Naive thymus-derived CD4-positive, alpha-beta T cell (primary cell): ENCODE data around the gene SHISA8. TPM values are rescaled to one million over a fixed set of nuclear protein-coding genes. Genes with fewer than 3 reads are reported as not detected.
"Not testable (repeated sequence)": the region's sequence is repeated elsewhere in the genome, so short reads cannot be mapped to it uniquely, and the experiment has no call there.

Source experiments
- ATAC-seq: fragments of 150-1000 bp; cut with Tn5 transposase; 2 replicates; pipeline ENCODE4 v1.10.0; 2021; ENCODE audit warnings: mild to moderate bottlenecking, moderate library complexity
- CTCF ChIA-PET: fragments of 350-600 bp; sonication (Branson Sonifier 250); formaldehyde crosslinking; loops from one replicate; lab custom pipeline; 2021; ENCODE audit warnings: antibody characterized with exemption; lab: Charles Lee
- POLR2A ChIA-PET: fragments of 350-600 bp; sonication (Branson Sonifier 250); formaldehyde crosslinking; loops from one replicate; lab custom pipeline; 2021; ENCODE audit warnings: antibody characterized with exemption, inconsistent platforms; lab: Charles Lee
- DNase-seq, 9 donors: peaks; one replicate each; pipeline versions ENCODE4 v3.0.0 to v3.0.0-alpha.2; 2020 to 2022; ENCODE audit warnings: mixed read lengths in 1 of 9
- H3K27ac ChIP-seq: one replicate; pipeline ENCODE4 v1.7.0; 2013; ENCODE audit warnings: mild to moderate bottlenecking, low read depth, low read length, moderate library complexity
- H3K27me3 ChIP-seq, 2 donors: one replicate each; pipeline ENCODE4 v1.7.0; 2013; ENCODE audit warnings: low read length in 2 of 2, mild to moderate bottlenecking in 2 of 2, moderate library complexity in 2 of 2; ENCODE audit not compliant: control insufficient read depth in 2 of 2, insufficient read depth in 2 of 2
- H3K36me3 ChIP-seq, 3 experiments: 1 replicate in 2 of 3; 2 replicates in 1 of 3; pipeline ENCODE4 v1.7.0; 2013; ENCODE audit warnings: low read length in 3 of 3, mild to moderate bottlenecking in 3 of 3, moderate library complexity in 1 of 3; ENCODE audit not compliant: insufficient read depth in 3 of 3, control insufficient read depth in 2 of 3
- H3K4me1 ChIP-seq, 2 donors: one replicate each; pipeline ENCODE4 v1.7.0; 2013; ENCODE audit warnings: low read length in 2 of 2, mild to moderate bottlenecking in 2 of 2, moderate library complexity in 1 of 2; ENCODE audit not compliant: control insufficient read depth in 2 of 2, insufficient read depth in 2 of 2
- H3K4me3 ChIP-seq: 2 replicates; pipeline ENCODE4 v1.7.0; 2013; ENCODE audit warnings: mild to moderate bottlenecking, low read length
- H3K9me3 ChIP-seq, 3 experiments: 1 replicate in 2 of 3; 2 replicates in 1 of 3; pipeline ENCODE4 v1.7.0; 2013; ENCODE audit warnings: low read length in 3 of 3; ENCODE audit not compliant: control insufficient read depth in 2 of 3
- H3K27ac Mint-ChIP-seq, 9 donors: one replicate each; pipeline ENCODE4 v1.8.0; 2020 to 2022; ENCODE audit warnings: mixed read lengths in 9 of 9, mild to moderate bottlenecking in 8 of 9, moderate library complexity in 5 of 9, inconsistent platforms in 2 of 9
- H3K27me3 Mint-ChIP-seq, 5 donors: one replicate each; pipeline ENCODE4 v1.8.0; 2021 to 2022; ENCODE audit warnings: mixed read lengths in 5 of 5, mild to moderate bottlenecking in 1 of 5
- H3K36me3 Mint-ChIP-seq, 5 donors: one replicate each; pipeline ENCODE4 v1.8.0; 2020 to 2022; ENCODE audit warnings: mixed read lengths in 5 of 5, mild to moderate bottlenecking in 3 of 5, inconsistent platforms in 1 of 5
- H3K4me1 Mint-ChIP-seq, 7 donors: one replicate each; pipeline ENCODE4 v1.8.0; 2020 to 2022; ENCODE audit warnings: mixed read lengths in 7 of 7, mild to moderate bottlenecking in 3 of 7, inconsistent platforms in 1 of 7
- H3K4me3 Mint-ChIP-seq, 10 donors: one replicate each; pipeline ENCODE4 v1.8.0; 2020 to 2022; ENCODE audit warnings: mild to moderate bottlenecking in 10 of 10, mixed read lengths in 10 of 10, moderate library complexity in 6 of 10, inconsistent platforms in 2 of 10
- H3K9me3 Mint-ChIP-seq, 11 donors: one replicate each; pipeline ENCODE4 v1.8.0; 2020 to 2022; ENCODE audit warnings: mixed read lengths in 11 of 11, mild to moderate bottlenecking in 4 of 11, inconsistent platforms in 1 of 11, moderate library complexity in 1 of 11
- intact Hi-C, 2 donors: fragments of 100-400 bp; cut with micrococcal nuclease; formaldehyde crosslinking; loops; one replicate each; pipeline ENCODE4 v1.15.1; 2023
- polyA plus RNA-seq, 2 donors: library from polyadenylated mRNA; unstranded; fragments of 300-500 nt; fragmentation: Illumina TruSeq; gene quantifications; one replicate each; pipeline ENCODE4 v1.2.3, GENCODE V29; 2021
- total RNA-seq, 6 experiments: library from RNA in 5 of 6; stranded (reverse) in 5 of 6; gene quantifications; 1 replicate in 5 of 6; 2 replicates in 1 of 6; pipeline ENCODE4 v1.2.3 and lab custom pipeline; 2021 to 2026

The SHISA8 gene
- total and polyA plus RNA-seq, 7 experiments from 2014 or later = 0.34 to 0.58 (median 0.54) TPM; not detected in 4

DNA sequence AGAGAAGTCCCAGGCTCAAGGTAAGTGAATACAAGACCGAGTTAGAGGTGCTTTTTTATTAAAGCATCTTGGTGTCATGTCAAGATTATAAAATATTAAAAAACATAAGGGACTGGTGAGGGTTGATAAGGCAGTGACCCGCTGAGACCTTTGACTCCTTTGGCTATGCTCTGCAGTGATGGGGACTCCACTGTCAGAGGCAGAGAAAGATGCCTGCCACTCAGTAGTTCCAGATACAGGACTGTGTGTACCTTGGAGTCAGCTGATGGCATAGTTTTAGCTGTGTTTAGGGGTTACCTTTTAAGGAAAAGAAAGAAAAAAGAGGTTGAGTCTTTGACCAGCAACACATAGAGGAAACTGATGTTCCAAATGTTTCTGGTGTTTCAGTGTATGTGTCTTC is 40.8 kb downstream of the SHISA8 start:
- peaks cover 7 to 59% (median 10%) of the 10 kb centered on the region in 3 experiments for H3K36me3 ChIP-seq
- Mint-ChIP-seq H3K9me3 (peaks cover 0 to 2% (median 0%) of the 10 kb centered on the region in 11 donors), H3K4me1 (peaks cover 0 to 29% (median 19%) of the 10 kb centered on the region in 7 donors), H3K27me3 (no peaks in the 10 kb centered on the region), H3K4me3 (no peak overlapping the region), H3K36me3 (peaks cover 8 to 51% (median 21%) of the 10 kb centered on the region in 5 donors), H3K27ac (peak overlapping the region; percentile 79 to 96 (median 87))
- intact Hi-C loops = loop anchor here in 1 of 2 donors (5.0 kb wide), 1 partner anchor 33 kb away; no protein-coding TSS in a partner anchor
- H3K4me1 ChIP-seq = no peaks in the 10 kb centered on the region
- ChIA-PET POLR2A (interaction anchor here (1.0 to 1.5 kb wide), 3 partner anchors 9 to 51 kb away, joined by 3 to 4 read pairs (median 3); no protein-coding TSS in a partner anchor), CTCF (no interaction called here)
- no peak for DNase-seq
- peak overlapping the region; percentile 54 for H3K27ac ChIP-seq
- no peak for ATAC-seq
- H3K9me3 ChIP-seq = no peaks in the 10 kb centered on the region
- no peaks in the 10 kb centered on the region for H3K27me3 ChIP-seq
- no peak overlapping the region for H3K4me3 ChIP-seq

DNA sequence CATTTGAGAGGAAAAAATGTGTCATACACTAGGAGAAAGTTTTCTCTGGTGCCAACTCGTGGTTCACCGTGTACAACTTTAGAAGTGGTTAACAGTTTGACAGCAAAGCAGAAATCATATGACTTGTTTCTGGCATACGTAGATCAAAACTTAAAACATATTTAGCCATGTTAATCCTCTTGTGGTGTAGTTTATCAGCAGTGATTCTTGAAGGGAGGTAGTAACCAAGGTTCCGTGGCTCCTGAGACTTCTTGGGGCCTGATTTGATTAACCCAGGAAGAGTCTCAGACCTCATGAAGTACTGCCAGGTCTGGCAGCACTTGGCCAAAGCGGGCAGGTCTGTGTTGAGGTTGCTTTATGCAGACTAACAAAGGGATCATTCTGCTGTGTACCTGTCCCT is 41.5 kb downstream of the SHISA8 start:
- peak in 7 of 9 donors; percentile 36 to 69 (median 60) for DNase-seq
- H3K4me3 ChIP-seq = no peak overlapping the region
- ChIA-PET POLR2A (interaction anchor here (1.1 kb wide), 1 partner anchor 11 kb away, joined by 3 read pairs; no protein-coding TSS in a partner anchor), CTCF (no interaction called here)
- H3K36me3 ChIP-seq = peaks cover 7 to 60% (median 13%) of the 10 kb centered on the region in 3 experiments
- ATAC-seq = peak; percentile 86
- peak overlapping the region; percentile 54 for H3K27ac ChIP-seq
- no peaks in the 10 kb centered on the region for H3K27me3 ChIP-seq
- Mint-ChIP-seq H3K9me3 (peaks cover 0 to 2% (median 0%) of the 10 kb centered on the region in 11 donors), H3K27ac (peak overlapping the region; percentile 82 to 96 (median 88)), H3K4me3 (peak overlapping the region in 8 of 10 donors; percentile 10 to 68 (median 38)), H3K27me3 (no peaks in the 10 kb centered on the region), H3K36me3 (peaks cover 5 to 50% (median 16%) of the 10 kb centered on the region in 5 donors), H3K4me1 (peaks cover 0 to 29% (median 18%) of the 10 kb centered on the region in 7 donors)
- intact Hi-C loops = loop anchor here (1.0 to 5.0 kb wide), 3 partner anchors 16 to 34 kb away; no protein-coding TSS in a partner anchor
- H3K9me3 ChIP-seq = no peaks in the 10 kb centered on the region
- H3K4me1 ChIP-seq = no peaks in the 10 kb centered on the region

DNA sequence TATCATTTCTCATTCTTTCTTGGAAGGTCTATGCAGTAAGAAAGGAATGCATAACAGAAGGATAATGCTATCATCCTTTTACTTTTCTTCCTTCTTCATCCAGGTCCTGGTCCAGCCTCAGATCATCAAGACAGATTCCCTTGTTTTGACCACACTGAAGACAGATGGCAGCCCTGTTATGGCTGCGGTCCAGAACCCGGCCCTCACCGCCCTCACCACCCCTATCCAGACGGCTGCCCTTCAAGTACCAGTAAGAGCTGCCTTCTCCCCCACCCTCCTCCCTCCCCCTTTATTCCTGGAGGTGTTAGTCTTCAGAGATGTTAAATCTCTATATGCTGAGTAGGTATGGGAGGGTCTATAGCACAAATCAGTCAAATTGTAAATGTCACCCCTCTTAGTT is 44.1 kb downstream of the SHISA8 start:
- H3K27ac ChIP-seq = no peak overlapping the region
- CTCF ChIA-PET = interaction anchor here (1.6 kb wide), 1 partner anchor 70 kb away, joined by 5 read pairs; no protein-coding TSS in a partner anchor
- no peak overlapping the region for H3K4me3 Mint-ChIP-seq
- peak overlapping the region in 3 of 9 donors; percentile 2 to 69 (median 32) for H3K27ac Mint-ChIP-seq
- H3K27me3 Mint-ChIP-seq = no peaks in the 10 kb centered on the region
- H3K9me3 ChIP-seq = no peaks in the 10 kb centered on the region
- peaks cover 2 to 32% (median 13%) of the 10 kb centered on the region in 7 donors for H3K4me1 Mint-ChIP-seq
- ATAC-seq (no peak), DNase-seq (no peak)
- intact Hi-C loops = loop anchor here in 1 of 2 donors (5.0 kb wide), 1 partner anchor 37 kb away; no protein-coding TSS in a partner anchor
- H3K27me3 ChIP-seq = no peaks in the 10 kb centered on the region
- no peaks in the 10 kb centered on the region for H3K9me3 Mint-ChIP-seq
- no peak overlapping the region for H3K4me3 ChIP-seq
- H3K4me1 ChIP-seq = no peaks in the 10 kb centered on the region
- peaks cover 5 to 42% (median 6%) of the 10 kb centered on the region in 5 donors for H3K36me3 Mint-ChIP-seq
- H3K36me3 ChIP-seq = peaks cover 7 to 65% (median 14%) of the 10 kb centered on the region in 3 experiments
- POLR2A ChIA-PET = no interaction called here

DNA sequence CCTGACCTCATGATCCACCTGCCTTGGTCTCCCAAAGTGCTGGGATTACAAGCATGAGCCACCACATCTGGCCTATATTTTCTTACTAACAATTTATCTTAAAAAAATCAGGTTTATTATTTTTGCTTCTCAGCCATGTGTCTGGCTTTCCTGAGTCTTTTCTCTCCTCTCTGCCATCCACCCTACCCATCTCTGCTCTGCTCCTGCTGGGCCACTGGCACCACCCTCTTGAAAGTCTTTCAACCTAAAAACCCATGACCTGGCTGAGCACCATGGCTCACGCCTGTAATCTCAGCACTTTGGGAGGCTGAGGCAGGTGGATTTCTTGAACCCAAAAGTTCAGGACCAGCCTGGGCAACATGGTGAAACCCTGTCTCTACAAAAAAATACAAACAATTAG is 44.8 kb downstream of the SHISA8 start:
- H3K9me3 Mint-ChIP-seq, H3K4me3 ChIP-seq, H3K27me3 ChIP-seq, POLR2A ChIA-PET, H3K27ac Mint-ChIP-seq, ATAC-seq, H3K9me3 ChIP-seq, H3K27me3 Mint-ChIP-seq, H3K27ac ChIP-seq, H3K4me1 ChIP-seq, DNase-seq, H3K4me3 Mint-ChIP-seq: not testable (repeated sequence)
- peaks cover 7 to 58% (median 14%) of the 10 kb centered on the region in 3 experiments for H3K36me3 ChIP-seq
- intact Hi-C loops = loop anchor here in 1 of 2 donors (5.0 kb wide), 1 partner anchor 37 kb away; no protein-coding TSS in a partner anchor
- peaks cover 4 to 38% (median 17%) of the 10 kb centered on the region in 7 donors for H3K4me1 Mint-ChIP-seq
- CTCF ChIA-PET = interaction anchor here (0.7 kb wide), 1 partner anchor 177 kb away, joined by 3 read pairs; no protein-coding TSS in a partner anchor
- peaks cover 2 to 38% (median 10%) of the 10 kb centered on the region in 5 donors for H3K36me3 Mint-ChIP-seq

DNA sequence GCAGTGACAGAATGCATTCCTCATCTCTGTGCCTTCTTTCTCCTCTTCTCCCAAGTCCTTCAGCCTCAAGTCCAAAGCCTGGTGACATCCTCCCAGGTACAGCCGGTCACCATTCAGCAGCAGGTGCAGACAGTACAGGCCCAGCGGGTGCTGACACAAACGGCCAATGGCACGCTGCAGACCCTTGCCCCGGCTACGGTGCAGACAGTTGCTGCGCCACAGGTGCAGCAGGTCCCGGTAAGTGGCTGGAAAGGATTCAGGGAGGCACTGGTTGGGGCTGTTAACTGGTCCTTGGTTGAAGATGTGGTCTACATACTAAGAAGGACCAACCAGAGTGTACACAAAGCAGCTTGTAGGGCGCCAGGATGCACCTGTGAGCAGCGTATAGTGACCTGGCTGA is 46.3 kb downstream of the SHISA8 start:
- no peak overlapping the region for H3K4me3 Mint-ChIP-seq
- no peaks in the 10 kb centered on the region for H3K27me3 ChIP-seq
- no peaks in the 10 kb centered on the region for H3K9me3 ChIP-seq
- intact Hi-C loops = no loop called here
- ATAC-seq (no peak), DNase-seq (no peak)
- H3K27ac ChIP-seq = no peak overlapping the region
- peaks cover 0 to 36% (median 10%) of the 10 kb centered on the region in 5 donors for H3K36me3 Mint-ChIP-seq
- H3K27me3 Mint-ChIP-seq = no peaks in the 10 kb centered on the region
- H3K4me3 ChIP-seq = no peak overlapping the region
- H3K4me1 ChIP-seq = no peaks in the 10 kb centered on the region
- peak overlapping the region in 1 of 9 donors; percentile 74 for H3K27ac Mint-ChIP-seq
- no peaks in the 10 kb centered on the region for H3K9me3 Mint-ChIP-seq
- POLR2A ChIA-PET = interaction anchor here (0.6 kb wide), 1 partner anchor 17 kb away, joined by 3 read pairs; no protein-coding TSS in a partner anchor
- CTCF ChIA-PET = no interaction called here
- H3K36me3 ChIP-seq = peaks cover 7 to 46% (median 14%) of the 10 kb centered on the region in 3 experiments
- H3K4me1 Mint-ChIP-seq = peaks cover 5 to 39% (median 17%) of the 10 kb centered on the region in 7 donors

DNA sequence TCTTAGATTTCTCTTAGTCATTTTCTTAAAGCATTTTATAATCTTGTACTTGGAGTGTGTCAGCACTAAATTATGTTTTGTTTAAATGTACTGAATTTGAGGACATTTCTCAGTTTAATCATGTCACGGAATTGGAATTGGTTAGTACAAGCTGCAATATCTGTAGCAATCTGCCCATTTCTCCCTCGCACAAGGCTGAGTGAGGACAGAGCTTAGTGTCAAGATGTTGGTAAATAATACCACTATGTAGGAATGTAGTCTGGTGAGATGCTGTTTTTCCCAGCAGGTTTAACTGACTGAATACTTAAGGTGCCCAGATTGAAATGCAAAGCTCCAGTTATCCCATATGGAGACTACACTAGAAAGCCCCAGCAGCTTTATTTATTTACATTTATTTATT is 51.4 kb downstream of the SHISA8 start:
- no peaks in the 10 kb centered on the region for H3K27me3 Mint-ChIP-seq
- no peak overlapping the region for H3K27ac ChIP-seq
- H3K36me3 ChIP-seq = peaks cover 0 to 22% (median 3%) of the 10 kb centered on the region in 3 experiments
- H3K4me3 Mint-ChIP-seq = peak overlapping the region in 1 of 10 donors; percentile 65
- H3K4me1 Mint-ChIP-seq = peaks cover 19 to 66% (median 40%) of the 10 kb centered on the region in 7 donors
- DNase-seq (no peak), ATAC-seq (no peak)
- peak overlapping the region in 4 of 9 donors; percentile 83 to 90 (median 86) for H3K27ac Mint-ChIP-seq
- H3K4me3 ChIP-seq = no peak overlapping the region
- H3K27me3 ChIP-seq = no peaks in the 10 kb centered on the region
- H3K9me3 ChIP-seq = no peaks in the 10 kb centered on the region
- intact Hi-C loops = no loop called here
- peaks cover 14 to 23% of the 10 kb centered on the region in 2 donors for H3K4me1 ChIP-seq
- CTCF ChIA-PET = interaction anchor here (3.1 kb wide), 1 partner anchor 117 kb away, joined by 14 read pairs; no protein-coding TSS in a partner anchor
- H3K9me3 Mint-ChIP-seq = no peaks in the 10 kb centered on the region
- peaks cover 0 to 15% (median 7%) of the 10 kb centered on the region in 5 donors for H3K36me3 Mint-ChIP-seq
- POLR2A ChIA-PET = interaction anchor here (0.7 to 2.6 kb wide), 4 partner anchors 9 to 84 kb away, joined by 3 to 18 read pairs (median 6); partner anchors contain the start of gene SREBF2
